ENCODE results near the gene HSDL1. TPM values are rescaled to one million over a fixed set of nuclear protein-coding genes. Genes with fewer than 3 reads are reported as not detected.

The HSDL1 gene
- total and polyA plus RNA-seq, 2 donors (not counting 3 experiments of a cell fraction or from before 2014, with no cell fraction given), result 19.9 to 27.9 TPM

DNA sequence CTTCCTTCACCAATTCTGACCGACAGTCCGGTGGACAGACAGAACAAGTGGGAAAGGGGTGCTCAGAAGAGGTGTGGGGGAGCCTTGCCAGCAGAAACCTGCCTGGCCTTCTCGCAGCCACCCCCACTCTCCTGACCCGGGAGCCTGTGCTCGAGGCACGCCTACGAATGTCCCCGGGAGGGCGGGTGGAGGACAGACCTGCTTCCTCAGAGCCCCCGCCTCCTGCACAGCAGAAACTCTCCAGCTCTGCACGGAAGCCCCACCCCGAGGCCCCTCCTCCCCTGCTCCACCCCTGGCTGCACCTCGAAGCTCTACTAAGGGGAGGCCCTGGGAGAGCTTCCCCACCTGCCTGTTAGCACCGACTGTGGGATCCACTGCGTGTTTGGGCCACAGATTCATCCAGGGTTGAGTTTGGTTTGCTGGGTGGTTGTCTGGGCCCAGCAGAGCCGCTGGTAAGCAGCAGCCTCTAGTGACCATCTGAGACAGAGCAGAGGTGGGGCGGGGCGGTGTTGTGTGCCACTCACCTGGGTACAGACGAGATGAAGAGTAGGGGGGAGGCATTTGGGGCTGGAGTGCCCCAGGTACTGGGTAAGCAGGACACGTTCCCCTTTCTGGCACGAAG lies 35.7 kb upstream of the HSDL1 start:
- dilution Hi-C loops (cut with MboI; ENCODE audit: extremely low pct_ligation_motif_present, low sequenced_read_pairs) (no loop called here), intact Hi-C loops (cut with micrococcal nuclease) (no loop called here)
- H3K4me3 ChIP-seq (replicated peaks in 1 of 3; ENCODE audit: insufficient read depth in 1 of 3, low read depth in 1 of 3, low read length in 3 of 3), result no peak overlapping the region
- H3K4me2 ChIP-seq (ENCODE audit: insufficient read depth, low read length), result no peak overlapping the region
- H3K27ac ChIP-seq (ENCODE audit: insufficient read depth, low read depth, low read length), result no peak overlapping the region
- FAIRE-seq (no peak), DNase-seq (ENCODE audit: low read depth, low spot score) (no peak)
- ChIA-PET CTCF (interaction anchor here (1.2 kb wide), 1 partner anchor 8 kb away, joined by 3 read pairs; no protein-coding TSS in a partner anchor), POLR2A (no interaction called here)
- peaks cover 13% of the 10 kb centered on the region for H3K79me2 ChIP-seq (ENCODE audit: control insufficient read depth, insufficient read depth, low read length)
- no peak overlapping the region for H3K9ac ChIP-seq (replicated peaks; ENCODE audit: extremely low read depth, insufficient read depth, low read length)
- no peaks in the 10 kb centered on the region for H3K9me3 ChIP-seq (replicated peaks; ENCODE audit: control insufficient read depth, insufficient read depth, low read length)
- TF ChIP-seq, protein P1, sequence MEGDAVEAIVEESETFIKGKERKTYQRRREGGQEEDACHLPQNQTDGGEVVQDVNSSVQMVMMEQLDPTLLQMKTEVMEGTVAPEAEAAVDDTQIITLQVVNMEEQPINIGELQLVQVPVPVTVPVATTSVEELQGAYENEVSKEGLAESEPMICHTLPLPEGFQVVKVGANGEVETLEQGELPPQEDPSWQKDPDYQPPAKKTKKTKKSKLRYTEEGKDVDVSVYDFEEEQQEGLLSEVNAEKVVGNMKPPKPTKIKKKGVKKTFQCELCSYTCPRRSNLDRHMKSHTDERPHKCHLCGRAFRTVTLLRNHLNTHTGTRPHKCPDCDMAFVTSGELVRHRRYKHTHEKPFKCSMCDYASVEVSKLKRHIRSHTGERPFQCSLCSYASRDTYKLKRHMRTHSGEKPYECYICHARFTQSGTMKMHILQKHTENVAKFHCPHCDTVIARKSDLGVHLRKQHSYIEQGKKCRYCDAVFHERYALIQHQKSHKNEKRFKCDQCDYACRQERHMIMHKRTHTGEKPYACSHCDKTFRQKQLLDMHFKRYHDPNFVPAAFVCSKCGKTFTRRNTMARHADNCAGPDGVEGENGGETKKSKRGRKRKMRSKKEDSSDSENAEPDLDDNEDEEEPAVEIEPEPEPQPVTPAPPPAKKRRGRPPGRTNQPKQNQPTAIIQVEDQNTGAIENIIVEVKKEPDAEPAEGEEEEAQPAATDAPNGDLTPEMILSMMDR (IDR thresholded peaks at IDR 0.05; ENCODE audit: extremely low read depth in 1 of 2, insufficient read depth in 1 of 2, low read depth in 1 of 2, low read length in 2 of 2), result no peak
- TF ChIP-seq EZH2 (IDR thresholded peaks at IDR 0.05; ENCODE audit: borderline replicate concordance, low read depth, low read length, severe bottlenecking), result no peak
- no peak for TF ChIP-seq JUN (IDR thresholded peaks at IDR 0.05; ENCODE audit: borderline replicate concordance, insufficient read depth, insufficient read length, low read depth)
- TF ChIP-seq, protein P2, sequence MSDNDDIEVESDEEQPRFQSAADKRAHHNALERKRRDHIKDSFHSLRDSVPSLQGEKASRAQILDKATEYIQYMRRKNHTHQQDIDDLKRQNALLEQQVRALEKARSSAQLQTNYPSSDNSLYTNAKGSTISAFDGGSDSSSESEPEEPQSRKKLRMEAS (IDR thresholded peaks at IDR 0.05; ENCODE audit: insufficient read depth, insufficient read length), result no peak
- TF ChIP-seq GATA2 (IDR thresholded peaks at IDR 0.05; ENCODE audit: insufficient read depth, insufficient read length, low read depth, low read length), result no peak
- no peak for TF ChIP-seq POLR2AphosphoS5 (IDR thresholded peaks at IDR 0.05; ENCODE audit: insufficient read depth, low read depth, low read length)
- no peak for TF ChIP-seq POLR2A (IDR thresholded peaks at IDR 0.05; ENCODE audit: low read depth, low read length)
- no peak for TF ChIP-seq MYC (IDR thresholded peaks at IDR 0.05; ENCODE audit: low read depth, low read length)
- no peak for TF ChIP-seq FOS (IDR thresholded peaks at IDR 0.05; ENCODE audit: borderline replicate concordance, insufficient read depth, low read length)
- no TSS peak for BruUV-seq (replicated peaks)
- no peaks in the 10 kb centered on the region for H3K27me3 ChIP-seq (ENCODE audit: control insufficient read depth in 2 of 2, insufficient read depth in 2 of 2, low read length in 2 of 2)
- no peaks in the 10 kb centered on the region for H3K9me1 ChIP-seq (replicated peaks; ENCODE audit: control insufficient read depth, extremely low read depth, insufficient read depth, low read length)
- peaks cover 30% of the 10 kb centered on the region for H3K4me1 ChIP-seq (ENCODE audit: control insufficient read depth, extremely low read depth, insufficient read depth, low read length)
- H4K20me1 ChIP-seq (replicated peaks; ENCODE audit: control insufficient read depth, extremely low read depth, insufficient read depth, low read length), result no peaks in the 10 kb centered on the region
- no peak overlapping the region for H2AFZ ChIP-seq (ENCODE audit: low read depth, low read length)
- peaks cover 6 to 44% of the 10 kb centered on the region in 2 experiments for H3K36me3 ChIP-seq (ENCODE audit: control insufficient read depth in 2 of 2, extremely low read depth in 1 of 2, insufficient read depth in 2 of 2, low read length in 2 of 2)
